AG09319 (cell line): ENCODE results near the gene OR2M4.

Source experiments
- DNase-seq: peaks from one replicate; pipeline ENCODE4 v3.0.0-alpha.2; 2010; ENCODE audit warnings: low read depth; ENCODE audit errors: extremely low read depth
- TF ChIP-seq, protein P1 (sequence below): IDR thresholded peaks from 2 replicates; pipeline ENCODE4 v1.5.1; 2011; ENCODE audit warnings: low read depth, mild to moderate bottlenecking, inconsistent platforms, low read length, moderate library complexity

Gene OR2M4

DNA sequence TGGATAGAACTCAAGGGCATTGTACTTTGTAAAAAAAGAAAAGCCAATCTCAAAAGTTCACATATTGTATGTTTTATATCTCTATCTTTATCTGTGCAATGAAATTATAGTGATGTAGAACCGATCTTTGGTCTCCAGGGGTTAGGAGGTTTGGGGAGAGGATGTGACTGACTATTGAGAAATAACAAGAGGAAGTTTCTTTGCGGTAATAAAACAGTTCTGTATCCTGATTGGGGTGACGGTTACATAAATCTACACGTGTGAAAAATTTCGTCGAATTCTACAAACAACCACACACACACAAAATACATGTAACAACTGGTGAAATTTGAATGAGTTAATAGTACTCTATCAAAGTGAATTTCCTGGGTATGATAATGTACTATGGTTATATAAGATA is 57.2 kb downstream of the OR2M4 start:
- TF ChIP-seq, protein P1, sequence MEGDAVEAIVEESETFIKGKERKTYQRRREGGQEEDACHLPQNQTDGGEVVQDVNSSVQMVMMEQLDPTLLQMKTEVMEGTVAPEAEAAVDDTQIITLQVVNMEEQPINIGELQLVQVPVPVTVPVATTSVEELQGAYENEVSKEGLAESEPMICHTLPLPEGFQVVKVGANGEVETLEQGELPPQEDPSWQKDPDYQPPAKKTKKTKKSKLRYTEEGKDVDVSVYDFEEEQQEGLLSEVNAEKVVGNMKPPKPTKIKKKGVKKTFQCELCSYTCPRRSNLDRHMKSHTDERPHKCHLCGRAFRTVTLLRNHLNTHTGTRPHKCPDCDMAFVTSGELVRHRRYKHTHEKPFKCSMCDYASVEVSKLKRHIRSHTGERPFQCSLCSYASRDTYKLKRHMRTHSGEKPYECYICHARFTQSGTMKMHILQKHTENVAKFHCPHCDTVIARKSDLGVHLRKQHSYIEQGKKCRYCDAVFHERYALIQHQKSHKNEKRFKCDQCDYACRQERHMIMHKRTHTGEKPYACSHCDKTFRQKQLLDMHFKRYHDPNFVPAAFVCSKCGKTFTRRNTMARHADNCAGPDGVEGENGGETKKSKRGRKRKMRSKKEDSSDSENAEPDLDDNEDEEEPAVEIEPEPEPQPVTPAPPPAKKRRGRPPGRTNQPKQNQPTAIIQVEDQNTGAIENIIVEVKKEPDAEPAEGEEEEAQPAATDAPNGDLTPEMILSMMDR: no peak
- no peak for DNase-seq
